OCI-LY3 (cell line): ENCODE data around the gene WASF2.

Source experiments
- CTCF ChIP-seq: fragments of 200-600, 300-600 bp; sonication (generic); IDR thresholded peaks from 2 replicates; pipeline ENCODE4 v1.5.1; 2014; ENCODE audit warnings: antibody characterized with exemption, low read length, low read depth
- EZH2phosphoT487 ChIP-seq: fragments of 200-600 bp; shearing (Covaris generic); IDR thresholded peaks from 2 replicates; pipeline ENCODE4 v1.6.1; 2018; ENCODE audit warnings: antibody characterized with exemption, mixed run types, low read depth

GRCh38 chr1:27356619-27357280 lies 133.2 kb downstream of the WASF2 start:
- TF ChIP-seq CTCF (no peak), EZH2phosphoT487 (no peak)
